HPDE6-E6E7 (cell line): Measurements from ENCODE around the gene CAP1.
"Not testable (repeated sequence)": the region's sequence is repeated elsewhere in the genome, so short reads cannot be mapped to it uniquely, and the experiment has no call there.

Experiments
- DNase-seq: peaks from one replicate; pipeline ENCODE4 v3.0.0; 2011; ENCODE audit warnings: missing footprints; ENCODE audit errors: extremely low spot score

The CAP1 gene

DNA sequence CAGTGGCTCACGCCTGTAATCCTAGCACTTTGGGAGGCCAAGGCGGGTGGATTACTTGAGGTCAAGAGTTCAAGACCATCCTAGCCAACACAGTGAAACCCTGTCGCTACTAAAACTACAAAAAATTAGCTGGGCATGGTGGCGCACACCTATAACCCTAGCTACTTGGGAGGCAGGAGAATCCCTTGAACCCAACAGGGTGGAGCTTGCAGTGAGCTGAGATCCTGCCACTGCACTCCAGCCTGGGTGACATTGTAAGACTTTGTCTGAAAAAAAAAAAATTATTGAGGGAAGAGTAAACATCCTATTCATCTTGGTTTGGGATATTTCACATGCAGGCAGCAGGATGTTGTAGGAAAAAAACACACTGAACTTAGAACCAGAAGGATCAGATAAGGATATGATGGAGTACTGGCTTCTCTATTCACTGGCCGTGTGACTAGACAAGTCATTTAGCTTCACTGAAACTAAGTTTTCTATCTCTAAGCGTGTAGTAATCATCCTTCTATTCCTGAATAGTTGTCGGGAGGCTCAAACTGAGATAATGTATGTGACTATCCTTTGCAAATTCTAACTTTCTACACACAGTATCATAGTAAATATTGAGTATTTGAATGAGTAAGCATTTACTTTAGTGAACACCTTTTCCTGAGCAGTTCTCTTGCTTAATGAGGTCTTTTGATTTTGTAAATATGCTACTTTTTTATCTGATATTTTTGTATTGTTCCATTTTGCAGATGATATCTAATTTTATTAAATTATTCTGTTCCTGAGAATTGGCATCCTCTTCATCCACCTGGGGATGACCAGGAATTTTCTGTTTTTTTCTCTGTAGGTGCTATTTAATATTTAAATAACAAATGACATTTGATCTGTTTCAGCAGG, 18.2 kb downstream of the CAP1 start:
- no peak for DNase-seq

DNA sequence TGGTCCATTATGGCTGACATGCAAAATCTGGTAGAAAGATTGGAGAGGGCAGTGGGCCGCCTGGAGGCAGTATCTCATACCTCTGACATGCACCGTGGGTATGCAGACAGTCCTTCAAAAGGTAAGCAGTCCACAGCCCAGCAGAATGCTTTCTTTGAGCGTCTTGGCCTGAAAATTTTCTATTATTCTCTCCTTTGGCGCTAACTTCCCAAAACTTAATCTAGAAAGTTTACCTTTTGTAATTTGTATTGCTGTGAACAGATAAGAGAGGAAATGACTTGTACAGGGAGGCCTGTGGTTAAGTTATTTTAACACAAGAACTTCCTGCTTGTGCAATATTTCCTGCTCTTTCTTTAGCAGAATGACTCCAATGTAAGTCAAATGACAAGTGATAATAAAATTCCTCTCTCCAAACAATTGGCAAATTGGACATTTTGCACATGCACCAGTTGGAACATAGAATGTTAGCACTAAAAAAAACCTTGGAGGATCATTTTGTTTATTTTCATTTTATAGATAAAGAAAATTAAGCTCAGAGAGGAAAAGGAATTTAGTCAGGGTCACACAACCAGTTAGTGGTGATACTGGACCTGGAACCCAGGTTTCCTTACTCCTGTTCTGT, 18.9 kb downstream of the CAP1 start:
- DNase-seq, result no peak

DNA sequence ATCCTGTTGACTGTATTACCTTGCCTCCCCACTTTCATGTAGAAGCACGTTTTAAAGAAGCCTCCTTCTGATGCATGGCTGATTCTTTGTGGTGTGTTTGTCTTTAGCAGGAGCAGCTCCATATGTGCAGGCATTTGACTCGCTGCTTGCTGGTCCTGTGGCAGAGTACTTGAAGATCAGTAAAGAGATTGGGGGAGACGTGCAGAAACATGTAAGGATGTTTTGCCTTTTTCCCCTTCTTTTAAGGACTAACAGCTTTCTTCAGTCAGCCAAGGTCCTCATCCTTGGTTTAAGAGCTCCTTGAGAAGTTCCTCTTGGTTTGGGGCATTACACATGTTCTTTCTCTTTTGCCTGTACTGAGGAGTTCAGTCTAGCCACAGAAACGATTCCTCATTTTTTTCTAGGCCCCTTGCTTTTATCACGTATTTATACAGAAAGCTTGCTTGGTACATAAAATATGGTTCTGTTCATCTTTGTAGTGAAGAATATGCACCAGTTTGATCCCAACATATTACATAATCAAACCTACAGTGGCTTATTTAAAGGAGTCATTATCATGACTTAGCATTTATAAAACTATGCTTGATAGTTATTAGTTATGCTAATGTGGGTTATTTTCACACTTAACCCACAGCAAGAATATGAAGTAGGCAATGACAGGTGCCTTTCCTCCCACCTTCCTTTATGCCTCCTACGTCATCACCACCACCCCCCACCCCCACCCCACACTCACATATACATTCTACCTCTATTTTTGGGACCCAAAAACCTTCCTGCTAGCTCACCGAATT, 19.6 kb downstream of the CAP1 start:
- no peak for DNase-seq

DNA sequence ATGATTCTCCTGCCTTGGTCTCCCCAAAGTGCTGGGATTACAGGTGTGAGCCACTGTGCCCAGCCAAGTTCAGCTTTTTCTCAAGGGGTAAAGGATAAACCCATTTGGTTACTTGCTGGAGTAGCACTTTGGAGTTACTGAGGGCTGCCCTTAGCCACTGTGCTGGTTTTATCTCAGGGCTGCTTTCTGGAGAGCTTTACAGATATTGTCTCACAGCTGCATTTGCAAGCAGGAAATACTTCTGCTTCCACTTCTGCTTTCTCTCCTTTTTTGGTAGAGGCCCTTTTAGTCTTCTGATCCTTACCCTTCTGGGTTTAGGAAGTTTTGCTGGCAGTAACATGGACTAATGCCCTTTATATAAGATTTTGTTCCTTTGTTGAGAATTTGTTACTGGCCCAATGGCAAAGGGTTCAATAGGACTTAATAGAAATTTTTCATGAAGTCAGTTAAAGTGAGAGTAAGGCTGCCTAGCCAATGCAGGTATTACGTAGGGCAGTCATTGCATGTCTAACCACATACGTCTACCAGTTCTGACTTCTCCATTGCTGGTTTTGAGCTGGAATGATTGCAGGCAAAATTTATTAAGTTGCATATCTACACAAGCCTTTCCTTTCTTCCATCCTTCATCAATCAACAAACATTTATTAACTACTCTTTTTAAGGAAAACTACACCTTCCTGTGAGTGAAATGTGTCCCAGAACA, 24.4 kb downstream of the CAP1 start:
- no peak for DNase-seq

DNA sequence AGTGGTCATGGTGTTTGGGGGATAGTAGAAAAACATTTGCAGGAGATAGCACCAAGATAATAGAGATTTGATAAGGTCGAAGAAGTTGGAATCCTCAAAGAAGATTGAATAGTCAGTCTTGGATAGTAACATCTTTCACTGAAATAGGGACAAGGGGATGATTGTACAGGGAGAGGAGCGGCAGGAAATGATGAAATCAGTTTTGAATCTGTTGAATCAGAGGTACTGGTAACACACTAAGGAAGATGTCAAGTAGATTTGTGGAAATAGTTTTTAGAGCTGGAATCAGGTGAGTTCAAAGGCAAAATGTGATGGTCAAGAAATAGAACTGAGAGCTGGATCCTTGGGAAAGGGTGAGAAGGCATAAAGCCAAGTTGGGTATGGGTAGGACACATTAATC, 26.5 kb downstream of the CAP1 start:
- DNase-seq, result no peak

DNA sequence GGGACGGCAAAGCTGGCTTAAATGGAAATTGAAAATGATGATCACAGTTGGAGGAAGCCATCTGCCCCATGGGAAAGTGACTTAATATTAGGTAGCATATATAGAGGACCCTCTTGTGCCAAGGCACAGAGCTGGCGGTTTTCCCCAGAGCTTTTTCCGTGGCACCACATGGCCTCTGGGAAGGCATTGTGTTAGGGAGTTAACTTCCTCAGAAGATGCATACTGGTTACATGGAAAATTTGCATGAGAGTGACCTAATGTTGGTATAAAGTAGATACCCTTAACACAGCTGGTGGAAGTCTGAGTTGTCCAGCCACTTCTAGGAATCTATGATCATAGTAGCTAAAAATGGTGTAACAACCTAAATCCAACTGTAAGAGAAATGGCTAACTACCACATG, 27.3 kb downstream of the CAP1 start:
- no peak for DNase-seq

DNA sequence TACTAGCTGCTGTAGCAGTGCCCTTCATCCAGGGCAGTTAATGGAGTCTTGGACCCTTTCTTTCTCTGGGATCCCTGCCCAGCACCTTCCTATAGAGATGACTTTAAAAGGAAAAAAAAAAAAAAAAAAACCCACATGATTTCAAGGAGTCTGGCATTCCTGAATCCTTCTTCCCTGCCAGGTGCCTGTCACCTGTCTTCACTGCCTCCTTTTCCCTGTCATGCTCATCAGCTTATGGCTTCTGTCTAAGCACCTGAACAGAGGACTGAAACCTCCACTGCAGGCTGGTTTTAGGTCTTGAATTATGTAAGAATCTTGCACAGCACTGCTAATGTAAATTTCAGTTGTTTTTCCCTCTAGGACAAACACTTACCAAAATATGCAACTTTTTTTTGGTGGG, 31.6 kb downstream of the CAP1 start:
- DNase-seq, result no peak

DNA sequence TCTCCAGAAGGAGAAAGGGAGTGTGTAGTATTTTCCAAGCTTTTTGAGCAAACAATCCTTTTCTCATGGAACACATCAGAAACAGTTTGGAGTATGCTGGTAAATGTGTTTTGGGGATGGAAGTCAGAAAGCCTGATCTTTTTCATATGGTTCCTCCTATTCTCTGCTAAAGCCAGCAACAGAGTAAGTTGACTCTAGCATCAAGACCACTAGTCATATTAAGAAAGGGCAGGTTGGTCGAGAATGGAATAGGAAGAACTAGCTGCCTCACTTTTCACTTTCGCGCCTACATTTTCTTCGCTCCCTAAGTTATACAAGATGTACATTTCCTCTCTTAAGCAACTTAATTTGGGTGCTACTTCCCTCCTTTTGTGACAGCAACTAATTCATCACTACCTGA, 32.5 kb downstream of the CAP1 start:
- DNase-seq, result no peak

DNA sequence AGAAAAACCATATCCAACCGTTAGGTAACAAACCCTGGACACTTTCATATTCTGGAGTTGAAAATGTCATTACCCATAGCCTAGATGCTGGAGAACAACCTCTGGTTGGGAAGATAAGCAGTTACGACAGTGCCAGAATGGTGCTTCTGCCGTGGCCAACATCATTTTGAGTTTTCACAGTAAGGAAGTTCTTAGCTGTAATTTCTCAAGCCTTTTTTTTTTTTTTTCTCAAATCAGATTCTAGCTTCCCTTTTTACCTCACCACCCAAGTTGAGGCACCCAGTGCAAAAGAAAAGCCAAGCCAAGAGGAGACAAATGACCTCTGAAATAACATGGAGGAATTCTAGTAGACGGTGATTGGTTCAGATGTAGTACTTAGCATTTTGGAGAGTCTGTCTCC, 34.7 kb downstream of the CAP1 start:
- DNase-seq, result no peak

DNA sequence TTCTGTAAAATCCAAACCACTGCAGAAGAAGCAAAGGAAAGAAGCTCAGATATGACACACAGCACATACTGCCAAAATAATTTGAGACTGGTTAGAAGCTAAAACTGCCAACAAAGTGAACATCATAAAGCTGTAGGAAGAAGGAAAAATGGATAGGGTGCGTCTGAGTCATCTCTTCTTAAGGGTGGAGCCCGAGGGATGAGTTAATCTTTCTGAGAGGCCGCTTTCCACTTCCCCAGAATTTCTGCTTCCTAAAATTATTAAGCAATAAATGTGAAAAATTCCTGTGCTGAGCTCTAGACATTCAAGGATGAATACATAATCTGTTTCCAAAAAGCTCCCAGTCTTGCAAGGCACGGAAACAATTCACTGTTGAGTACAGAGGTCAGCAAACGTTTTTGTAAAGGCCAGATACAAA, 36.4 kb downstream of the CAP1 start:
- no peak for DNase-seq

DNA sequence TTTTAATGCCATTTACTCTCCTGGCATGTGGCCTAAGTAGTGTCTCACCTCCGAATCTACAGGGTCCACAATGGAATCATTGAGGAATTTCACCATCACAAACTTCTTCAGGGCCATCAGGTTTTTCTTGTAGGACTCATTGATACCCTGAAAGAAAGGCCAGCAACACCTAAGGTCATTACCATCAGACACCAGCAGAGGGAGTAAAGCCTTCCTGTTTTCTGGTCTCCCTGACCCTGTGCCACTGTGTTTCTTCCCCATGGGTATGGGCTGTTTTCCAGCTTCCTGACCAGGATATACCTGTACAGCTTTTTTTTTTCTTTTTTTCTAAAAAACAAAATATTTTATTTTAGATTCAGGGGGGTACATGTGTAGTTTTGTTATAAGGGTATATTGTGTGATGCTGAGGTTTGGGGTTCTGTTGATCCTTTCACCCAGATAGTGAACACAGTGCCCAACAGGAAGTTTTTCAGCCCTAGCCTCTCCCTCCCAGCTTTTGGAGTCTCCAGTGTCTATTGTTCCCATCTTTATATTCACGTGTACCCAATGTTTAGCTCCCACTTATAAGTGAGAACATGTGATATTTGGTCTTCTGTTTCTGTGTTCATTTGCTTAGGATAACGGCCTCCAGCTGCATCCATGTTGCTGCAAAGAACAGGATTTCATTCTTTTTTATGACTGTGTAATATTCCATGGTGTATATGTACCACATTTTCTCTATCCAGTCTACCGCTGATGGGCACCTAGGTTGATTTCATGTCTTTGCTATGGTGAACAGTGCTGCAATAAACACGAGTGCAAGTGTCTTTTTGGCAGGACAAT, 38.2 kb downstream of the CAP1 start:
- DNase-seq, result peak; percentile 65

DNA sequence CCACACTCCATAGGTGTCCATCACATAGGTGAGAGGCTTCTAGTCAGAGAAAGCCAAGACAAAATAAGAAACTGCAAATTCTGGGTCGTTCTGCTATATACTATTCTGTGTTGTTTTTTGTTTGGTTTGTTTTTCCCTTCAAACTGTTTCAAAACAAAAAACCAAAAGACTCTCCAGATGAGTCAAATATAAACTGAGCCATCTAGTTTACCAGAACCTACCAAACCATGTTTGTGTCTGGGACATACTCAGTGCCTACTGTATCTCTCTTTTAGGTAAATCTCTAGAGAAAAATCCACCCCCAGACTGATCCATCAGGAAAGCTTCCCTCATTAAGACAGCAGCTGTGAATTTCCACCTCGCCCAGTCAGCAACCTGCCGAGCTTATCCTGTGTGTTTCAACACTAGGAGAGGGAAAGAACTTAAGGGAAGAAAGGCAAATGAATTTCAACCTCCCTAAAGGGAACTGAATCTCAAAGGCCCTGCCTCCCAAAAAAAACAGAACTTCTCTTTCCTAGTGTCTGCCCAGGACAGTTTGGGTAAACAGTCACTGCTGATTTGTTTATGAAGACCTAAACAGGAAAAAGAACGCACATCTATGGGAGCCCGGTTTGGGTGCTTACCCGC, 39.4 kb downstream of the CAP1 start:
- no peak for DNase-seq

DNA sequence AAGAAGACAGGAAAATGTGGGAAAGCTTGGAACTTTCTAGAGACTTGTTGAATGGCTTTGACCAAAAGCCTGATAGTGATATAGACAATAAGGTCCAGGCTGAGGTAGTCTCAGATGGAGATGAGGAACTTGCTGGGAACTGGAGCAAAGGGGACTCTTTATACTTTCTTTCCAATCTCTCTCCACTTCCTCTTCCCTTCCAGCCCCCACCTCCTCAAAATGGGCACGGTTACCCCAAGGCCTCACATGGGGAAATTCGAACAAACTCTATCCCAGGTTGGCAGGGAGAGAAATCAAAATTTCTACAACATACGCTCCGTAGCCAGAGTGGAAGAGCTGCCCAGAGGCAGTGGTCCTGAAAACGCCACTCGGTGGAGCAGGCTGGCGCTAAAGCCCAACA, 41.3 kb downstream of the CAP1 start:
- no peak for DNase-seq

DNA sequence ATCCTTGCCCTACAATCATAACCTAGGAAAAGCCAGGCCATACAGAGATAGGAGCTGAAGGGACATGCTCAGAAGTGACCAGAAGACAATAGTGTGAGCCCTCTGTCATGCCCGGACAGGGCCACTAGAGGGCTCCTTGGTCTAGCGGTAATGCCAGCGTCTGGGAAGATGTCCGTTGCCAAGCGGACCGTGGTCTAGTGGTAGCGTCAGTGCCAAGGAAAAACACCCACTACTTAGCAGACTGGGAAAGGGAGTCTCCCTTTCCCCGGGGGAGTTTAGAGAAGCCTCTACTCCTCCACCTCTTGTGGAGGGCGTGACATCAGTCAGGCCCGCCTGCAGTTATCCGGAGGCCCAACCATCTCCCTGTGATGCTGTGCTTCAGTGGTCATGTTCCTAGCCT, 44.2 kb downstream of the CAP1 start:
- not testable (repeated sequence) for DNase-seq

DNA sequence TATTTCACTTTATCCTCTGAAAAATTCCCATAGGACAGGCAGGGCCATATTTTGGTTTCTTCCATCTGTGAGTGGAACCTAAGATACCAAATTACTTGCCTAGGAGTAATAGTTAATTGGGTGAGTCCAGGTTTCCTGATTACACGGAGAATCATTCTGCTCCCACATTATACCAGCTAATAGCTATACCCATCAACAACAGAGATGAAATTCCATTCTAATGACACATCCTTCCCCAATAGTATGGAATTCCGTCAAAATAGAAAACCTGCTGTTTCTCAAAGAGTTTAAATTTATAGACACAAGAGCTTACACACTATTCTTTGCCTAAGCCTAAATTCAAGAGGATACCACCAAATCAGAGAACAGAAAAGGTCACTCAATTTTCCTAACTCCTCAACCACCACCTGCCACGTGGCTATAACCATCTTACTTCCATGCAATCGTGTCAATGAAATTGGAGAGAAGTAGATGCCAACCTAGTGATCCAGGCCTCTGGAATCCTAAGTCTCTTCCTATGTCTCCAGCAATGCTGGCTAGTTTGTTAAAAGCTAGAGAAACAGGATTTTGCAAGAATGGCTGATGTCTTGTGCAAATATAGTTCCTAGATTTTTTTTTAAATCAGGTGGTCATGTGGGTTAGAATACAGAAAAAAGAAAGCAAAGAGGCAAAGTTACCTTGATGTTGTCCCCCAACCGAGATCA, 50.3 kb downstream of the CAP1 start:
- DNase-seq, result no peak

DNA sequence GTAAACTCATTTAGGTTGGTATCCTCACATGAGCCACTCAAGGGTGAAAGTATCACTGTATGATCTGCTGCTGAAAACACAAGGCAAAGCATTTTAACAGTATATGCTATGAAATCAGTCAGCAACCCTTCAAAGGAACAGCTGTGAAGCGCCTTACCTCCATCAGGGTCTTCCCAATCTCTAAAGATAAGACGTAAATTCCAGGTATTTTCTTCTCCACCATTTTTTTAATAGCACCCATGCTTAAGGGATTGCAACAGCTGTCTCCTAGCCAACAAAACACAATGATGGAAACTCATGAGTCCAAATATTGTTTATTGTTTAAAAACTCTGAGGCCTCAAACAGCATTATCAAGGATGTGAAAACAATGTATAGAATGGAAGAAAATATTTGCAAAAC, 51.7 kb downstream of the CAP1 start:
- DNase-seq, result no peak

DNA sequence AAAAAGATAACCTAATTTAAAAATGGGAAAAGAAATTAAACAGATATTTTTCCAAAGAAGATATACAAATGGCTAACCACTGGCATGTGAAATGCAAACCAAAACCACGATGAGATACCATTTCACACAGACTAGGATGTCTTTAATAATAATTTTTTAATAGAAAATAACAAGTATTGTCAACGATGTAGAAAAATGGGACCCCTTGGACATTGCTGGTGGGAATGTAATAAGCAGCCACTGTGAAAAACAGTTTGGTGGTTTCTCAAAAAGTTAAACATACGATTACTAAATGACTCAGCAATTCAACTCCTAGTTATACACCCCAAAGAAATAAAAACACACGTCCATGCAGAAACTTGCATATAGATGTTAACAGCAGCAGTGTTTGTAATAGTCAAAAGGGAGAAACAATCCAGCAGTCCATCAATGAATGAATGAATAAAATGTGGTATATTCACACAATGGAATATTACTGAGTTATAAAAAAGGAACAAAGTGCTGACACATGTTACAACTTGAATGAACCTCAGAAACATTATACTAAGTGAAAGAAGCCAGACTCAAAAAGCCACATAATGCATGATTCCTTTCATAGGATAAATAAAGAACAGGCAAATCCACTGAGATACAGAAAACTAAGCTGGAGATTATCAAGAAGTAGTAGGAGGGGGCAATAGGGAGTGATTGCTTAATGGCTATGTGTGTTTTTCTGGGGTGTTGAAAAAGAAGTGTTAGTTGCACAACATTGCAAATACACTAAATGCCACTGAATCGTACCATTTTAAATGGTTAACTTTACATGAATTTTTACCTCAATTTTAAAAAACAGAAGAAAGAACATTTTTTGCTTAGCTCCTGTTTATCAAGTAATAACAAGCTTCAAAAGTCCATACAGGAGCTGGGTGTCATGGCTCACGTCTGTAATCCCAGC, 52.4 kb downstream of the CAP1 start:
- no peak for DNase-seq

DNA sequence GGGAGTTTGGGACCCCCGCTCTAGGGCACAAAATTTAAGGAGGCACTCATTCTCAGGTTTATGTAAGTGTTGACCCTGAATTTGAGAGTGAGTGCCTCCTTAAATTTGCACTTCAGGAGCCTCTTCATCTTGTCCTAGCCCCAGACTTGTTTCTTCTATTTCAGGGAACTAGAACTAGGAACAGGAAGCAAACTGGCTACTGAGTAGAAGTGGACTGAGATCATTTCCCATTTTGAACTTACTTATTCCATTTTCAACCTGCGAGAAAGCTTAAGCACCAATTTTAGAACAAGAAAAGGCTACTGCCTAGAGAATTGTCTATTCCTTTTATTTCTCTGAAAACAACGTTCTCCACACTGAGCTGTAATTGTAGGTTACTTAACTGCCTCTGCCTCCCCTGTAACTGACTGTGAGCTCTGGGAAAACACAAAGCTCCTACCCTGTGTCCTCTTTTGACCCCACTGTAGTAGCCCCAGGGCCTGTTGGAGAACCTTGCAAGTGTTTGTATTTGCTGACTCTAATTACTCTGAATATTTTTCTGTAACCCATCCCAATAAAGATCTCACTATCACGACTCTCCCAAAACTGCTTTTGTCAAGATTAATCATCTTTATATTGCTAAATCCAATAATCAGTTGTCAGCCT, 54.1 kb downstream of the CAP1 start:
- DNase-seq, result no peak
